GM19035 (cell line): Measurements from ENCODE around the gene FAM13A.

Experiments used
- ATAC-seq: cut with Tn5 transposase; IDR thresholded peaks from one replicate; pipeline ENCODE4 v1.9.1; 2021; ENCODE audit not compliant: unreplicated experiment

The FAM13A gene

DNA sequence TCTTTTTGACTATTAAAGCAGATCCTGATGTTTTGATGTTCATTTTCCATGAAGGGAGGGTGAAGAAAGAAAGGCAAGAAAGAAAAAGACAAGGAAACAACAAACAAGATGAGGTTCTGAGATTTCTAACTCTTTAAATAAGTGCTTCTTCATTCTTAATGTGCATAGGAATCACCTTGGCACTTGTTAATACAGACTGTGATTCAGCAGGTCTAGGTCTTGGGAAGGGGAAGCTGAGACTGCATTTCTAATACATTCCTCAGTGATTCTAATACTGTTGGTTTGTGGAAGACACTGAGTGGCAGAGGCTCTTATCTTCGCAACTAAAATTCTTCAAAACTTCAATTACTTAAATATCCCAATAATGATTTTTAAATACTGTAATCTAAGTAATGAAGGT, 264.2 kb downstream of the FAM13A start:
- ATAC-seq = no peak

DNA sequence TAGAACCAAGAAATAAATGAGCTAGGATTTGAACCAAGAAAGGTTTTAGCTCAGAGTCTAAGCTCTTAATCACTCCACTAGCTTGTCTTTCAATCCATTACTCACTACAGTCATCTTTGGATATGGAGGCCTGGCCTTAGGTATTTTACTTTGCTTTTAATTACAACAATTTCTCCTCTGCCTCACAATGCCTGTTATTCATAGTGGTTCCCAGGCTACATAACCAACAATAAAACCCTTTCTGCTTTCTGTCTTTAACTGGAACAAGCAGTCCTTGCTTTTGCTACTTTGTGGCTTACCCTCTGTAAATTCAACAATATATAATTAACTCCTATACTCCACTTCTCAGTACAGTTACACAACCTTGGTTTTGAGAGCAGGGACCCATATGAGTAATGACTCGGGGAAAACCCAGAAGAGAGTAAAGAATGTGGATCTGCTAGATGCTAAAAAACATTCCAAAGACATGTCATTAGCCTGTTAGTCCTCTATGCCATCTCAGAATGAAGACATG, 264.7 kb downstream of the FAM13A start:
- no peak for ATAC-seq

DNA sequence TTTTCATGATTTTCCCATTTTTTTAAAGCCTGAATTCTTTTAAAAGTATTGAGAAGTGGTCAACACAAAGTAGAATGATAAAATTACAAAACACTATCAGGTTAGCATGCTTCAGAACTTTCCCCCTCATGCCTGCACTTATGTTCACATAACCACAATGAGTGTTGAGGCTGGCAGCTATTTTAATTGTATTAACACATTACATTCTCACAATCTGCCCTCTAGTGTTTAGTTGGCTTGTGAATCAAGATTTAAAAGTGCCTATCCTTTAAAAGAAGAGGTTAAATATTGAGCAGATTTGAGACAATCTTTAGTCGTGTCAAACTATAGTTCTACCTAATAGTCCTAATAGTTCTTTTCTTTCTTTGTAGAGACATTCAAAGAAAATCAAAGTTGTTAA, 265.7 kb downstream of the FAM13A start:
- no peak for ATAC-seq

DNA sequence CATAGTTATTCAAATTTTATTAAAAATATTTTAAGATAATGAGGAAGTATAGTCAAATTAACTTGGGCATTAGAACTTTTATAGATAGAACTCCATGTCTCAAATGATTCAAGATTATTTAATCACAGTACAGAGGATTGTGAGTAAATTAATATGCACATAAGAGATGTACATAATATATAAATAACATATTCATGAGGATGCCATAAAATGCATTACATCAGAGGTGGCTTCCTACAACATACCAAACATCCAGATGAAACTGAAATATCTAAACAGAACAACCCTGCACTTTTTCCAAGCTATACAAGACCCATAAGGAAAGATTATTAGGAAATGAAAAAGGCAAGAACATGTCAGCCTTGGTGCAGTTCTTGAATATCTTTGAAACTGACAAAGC, 268.1 kb downstream of the FAM13A start:
- no peak for ATAC-seq

- ATAC-seq = no peak
Observed at GRCh38 chr4:88788424-88788823, 268.6 kb downstream of the FAM13A start.

DNA sequence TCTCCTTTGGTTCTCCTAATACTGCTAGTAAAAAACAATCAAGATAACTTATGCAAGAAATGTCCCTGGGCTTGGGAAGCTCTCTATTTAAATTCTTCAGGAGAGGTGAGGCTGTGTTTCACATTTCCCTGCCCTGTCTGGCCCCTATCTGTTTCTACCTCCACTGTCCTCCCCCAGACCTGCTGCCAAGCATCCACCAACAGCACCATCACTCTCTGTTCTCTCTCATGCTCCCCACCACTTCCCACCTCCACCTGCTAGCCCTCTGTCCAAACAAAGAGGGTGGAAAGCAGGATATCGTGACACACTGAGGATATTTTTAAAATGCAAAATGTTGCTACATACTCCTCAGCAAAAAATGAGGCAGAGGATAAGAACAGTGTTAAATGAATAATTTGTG, 271.0 kb downstream of the FAM13A start:
- ATAC-seq = no peak

- ATAC-seq = no peak
Observed at GRCh38 chr4:88780389-88780788, 276.6 kb downstream of the FAM13A start.

DNA sequence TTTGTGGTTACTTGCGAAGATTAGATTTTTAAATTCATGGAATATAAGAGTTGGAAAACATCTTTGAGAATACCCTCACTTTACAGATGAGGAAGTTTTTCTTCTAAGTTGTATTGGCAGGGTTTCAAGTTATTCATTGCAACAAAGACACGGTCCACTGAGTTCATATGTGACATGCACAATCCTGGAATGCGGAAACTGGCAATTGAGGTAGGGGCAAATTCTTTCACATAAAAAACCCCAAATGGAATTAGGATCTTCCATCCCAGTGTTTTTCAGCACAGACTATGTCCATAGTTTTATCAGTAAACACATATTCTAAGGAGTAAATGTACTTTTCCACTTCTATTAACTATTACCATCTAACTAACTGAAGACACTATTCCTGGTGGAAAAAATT, 277.6 kb downstream of the FAM13A start:
- ATAC-seq = no peak

- no peak for ATAC-seq
Observed at GRCh38 chr4:88775529-88775928, 281.5 kb downstream of the FAM13A start.

DNA sequence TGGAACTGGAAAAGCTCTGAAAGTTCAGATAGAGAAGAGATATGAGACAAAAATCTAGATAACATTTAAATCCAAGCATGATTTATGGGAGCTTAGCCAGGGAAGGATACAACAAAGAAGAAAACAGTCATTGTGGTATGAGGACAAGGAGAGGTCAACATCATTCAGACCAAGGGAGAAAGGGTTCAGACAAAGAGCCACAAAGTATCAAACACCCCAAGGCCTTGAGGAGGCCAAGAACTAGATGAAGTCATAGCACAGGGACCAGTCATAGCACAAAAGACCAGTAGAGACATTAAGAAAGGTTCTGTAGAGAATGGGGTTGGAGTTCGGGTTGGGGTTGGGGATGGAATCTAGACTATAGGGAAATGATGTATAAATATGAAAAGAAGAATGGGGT, 282.0 kb downstream of the FAM13A start:
- no peak for ATAC-seq

DNA sequence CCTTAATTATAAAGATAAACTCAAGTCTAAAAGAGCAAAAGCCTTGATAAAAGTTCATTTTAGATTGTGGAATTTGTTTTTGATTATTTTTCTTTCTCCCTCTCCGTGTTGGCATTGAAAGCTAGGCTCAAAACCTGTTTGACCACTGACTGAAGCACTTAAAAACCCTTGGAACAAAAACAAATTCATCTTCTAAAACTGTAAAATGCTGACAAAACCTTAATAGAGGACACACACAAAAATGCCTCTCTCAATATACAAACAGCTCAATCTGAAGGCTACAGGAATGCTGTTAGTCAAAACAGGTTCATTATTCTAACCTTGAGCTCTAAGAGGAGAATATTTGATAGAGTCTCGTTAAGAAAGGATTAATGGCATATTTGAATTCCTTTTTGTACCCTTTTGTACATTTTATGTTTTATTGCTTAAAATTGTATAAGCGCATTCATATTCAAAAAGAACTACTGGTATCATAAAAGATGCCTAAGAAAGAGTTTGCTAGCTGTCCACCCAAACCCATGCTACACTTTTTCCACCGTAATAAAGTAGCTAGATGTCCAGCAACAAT, 285.0 kb downstream of the FAM13A start:
- no peak for ATAC-seq

DNA sequence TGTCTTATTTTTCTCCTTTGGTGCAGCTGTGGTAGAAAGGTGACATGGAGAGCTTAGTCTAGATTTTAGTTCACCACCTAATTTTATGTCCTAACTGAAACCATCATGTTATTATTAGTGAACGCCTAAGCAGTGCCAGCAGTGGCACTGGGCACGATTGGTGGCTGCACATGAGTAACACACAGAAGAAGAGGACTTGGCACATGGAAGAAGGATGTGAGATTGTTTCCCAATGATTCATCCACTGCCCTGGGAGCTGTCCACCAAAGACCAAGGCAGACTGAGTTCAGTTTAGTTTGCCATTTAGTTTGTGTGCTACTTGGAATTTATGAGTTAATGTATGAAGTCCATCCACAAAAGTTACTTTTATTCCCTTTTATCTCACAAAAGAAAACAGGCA, 291.3 kb downstream of the FAM13A start:
- ATAC-seq = no peak

DNA sequence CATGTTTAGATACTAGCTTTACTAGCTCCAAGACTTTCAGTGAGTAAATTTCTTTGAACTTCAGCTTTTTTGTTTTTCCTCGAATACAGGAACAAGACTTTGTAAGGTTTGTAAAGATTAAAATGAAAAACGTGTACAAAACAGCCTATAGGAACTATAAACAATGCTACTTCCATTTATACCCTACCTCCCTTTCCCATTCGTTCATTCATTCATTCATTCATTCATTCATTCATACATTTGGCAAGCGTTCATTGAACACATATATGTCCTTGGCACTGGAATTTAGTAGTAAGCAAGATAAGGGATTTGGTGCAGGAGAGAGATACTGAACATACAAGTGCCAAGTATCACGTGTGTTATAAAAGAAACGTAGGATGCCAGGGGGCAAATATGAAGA, 293.9 kb downstream of the FAM13A start:
- ATAC-seq = no peak

GRCh38 chr4:88761861-88762523, 295.0 kb downstream of the FAM13A start:
- no peak for ATAC-seq

GRCh38 chr4:88761342-88761741, 295.6 kb downstream of the FAM13A start:
- ATAC-seq = no peak

GRCh38 chr4:88759895-88760290, 297.1 kb downstream of the FAM13A start:
- ATAC-seq = no peak

DNA sequence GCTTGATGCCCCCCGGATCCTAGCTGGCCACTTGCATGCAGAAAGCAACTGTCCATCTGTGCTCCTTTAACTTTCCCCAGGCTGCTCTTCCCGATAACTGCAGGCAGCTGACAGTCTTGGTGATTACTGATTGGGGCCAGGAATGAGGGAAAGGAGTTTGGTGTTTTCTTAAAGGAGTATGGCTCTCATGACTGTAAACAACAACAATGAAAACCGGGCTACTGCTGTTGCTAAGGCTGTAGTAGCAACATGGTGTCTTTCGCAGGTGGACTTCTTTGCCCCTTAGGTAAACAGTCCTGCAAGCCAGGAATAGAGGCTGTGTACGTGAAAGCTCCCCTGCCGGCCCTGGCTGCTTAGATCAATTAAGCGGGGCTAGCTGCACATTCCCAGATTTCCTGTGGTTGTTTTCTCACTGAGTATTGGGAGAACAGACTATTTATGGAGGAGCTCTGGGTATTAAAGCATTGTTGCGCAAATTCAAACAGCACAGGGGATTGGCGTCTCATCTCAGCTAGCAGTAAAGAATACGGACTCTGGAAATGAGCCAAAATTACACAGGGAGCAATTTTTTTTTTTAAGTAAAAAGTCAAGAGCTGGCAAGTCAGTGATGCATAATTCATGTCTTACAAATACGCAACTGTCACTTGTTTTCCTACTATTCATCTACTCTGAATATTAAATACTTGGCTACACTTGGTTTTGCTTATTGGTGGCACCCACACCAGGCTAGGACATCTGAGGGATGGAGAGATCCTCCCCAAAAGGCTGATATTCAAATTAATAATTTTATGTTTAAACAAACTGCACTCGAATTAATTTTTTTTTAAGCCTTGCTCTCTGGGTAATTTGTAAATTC, 297.7 kb downstream of the FAM13A start:
- no peak for ATAC-seq

DNA sequence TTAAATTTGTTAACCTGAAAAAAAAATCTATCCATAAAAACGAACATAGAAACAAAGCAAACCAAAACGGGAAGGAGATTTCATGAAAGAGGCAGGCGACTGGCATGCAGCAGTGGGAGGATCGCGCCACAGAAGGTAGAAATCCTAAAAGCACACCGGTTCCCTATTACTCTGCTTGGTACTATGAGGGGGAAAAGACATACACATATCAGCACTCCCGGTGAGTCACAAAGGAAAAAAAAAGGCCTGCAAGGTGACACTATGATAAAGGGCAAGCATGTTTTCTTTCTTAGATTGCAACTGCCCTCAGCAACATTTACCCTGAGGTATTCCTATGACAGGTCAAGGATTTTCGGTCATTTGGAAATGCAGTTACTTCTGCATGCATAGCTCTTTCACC, 298.7 kb downstream of the FAM13A start:
- no peak for ATAC-seq

DNA sequence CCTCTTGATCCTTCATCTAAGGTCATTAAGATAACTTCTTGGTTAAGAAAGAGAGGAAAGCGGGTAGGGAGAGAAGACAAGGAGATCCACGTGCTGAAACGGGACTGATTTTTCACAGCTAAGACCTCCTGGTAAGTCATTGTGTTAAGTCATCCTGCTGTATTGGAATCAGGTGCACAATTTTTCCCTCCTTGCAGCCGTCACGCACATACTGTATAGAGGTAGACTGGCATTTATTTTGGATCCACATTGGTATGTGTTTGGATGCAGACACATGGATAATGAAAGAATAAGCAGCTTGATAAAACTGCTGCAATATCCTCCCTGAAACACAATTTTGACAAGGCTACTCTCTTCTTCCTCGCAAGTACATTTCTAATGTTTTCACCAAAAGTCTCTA, 299.2 kb downstream of the FAM13A start:
- ATAC-seq = no peak

- no peak for ATAC-seq
Observed at GRCh38 chr4:88757067-88757466, 299.9 kb downstream of the FAM13A start.

- no peak for ATAC-seq
Observed at GRCh38 chr4:88756149-88756548, 300.8 kb downstream of the FAM13A start.

DNA sequence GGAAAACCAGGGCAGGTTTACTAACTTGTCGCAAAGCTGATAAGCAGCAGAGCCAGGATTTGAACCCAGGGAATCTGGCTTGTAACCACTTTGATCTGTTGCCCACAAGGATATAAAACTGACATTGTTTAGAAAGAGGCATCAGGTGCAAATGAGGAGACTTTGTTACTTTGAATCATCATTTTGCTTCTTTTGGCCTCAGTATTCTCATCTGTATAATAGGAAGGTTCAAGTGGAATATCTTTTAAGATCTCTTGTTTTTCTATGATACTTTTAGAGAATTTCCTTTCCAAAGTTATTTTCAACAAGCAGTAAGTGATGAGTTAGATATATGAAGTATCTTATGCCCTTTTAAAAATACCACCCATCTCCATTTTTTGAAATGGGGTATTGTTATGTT, 301.5 kb downstream of the FAM13A start:
- no peak for ATAC-seq
